ENCODE results near the gene SMARCAL1.
A peak's percentile ranks its signal among the peaks of the same experiment; 100 is the strongest.
"Not testable (repeated sequence)": the region's sequence is repeated elsewhere in the genome, so short reads cannot be mapped to it uniquely, and the experiment has no call there.

Gene SMARCAL1

DNA sequence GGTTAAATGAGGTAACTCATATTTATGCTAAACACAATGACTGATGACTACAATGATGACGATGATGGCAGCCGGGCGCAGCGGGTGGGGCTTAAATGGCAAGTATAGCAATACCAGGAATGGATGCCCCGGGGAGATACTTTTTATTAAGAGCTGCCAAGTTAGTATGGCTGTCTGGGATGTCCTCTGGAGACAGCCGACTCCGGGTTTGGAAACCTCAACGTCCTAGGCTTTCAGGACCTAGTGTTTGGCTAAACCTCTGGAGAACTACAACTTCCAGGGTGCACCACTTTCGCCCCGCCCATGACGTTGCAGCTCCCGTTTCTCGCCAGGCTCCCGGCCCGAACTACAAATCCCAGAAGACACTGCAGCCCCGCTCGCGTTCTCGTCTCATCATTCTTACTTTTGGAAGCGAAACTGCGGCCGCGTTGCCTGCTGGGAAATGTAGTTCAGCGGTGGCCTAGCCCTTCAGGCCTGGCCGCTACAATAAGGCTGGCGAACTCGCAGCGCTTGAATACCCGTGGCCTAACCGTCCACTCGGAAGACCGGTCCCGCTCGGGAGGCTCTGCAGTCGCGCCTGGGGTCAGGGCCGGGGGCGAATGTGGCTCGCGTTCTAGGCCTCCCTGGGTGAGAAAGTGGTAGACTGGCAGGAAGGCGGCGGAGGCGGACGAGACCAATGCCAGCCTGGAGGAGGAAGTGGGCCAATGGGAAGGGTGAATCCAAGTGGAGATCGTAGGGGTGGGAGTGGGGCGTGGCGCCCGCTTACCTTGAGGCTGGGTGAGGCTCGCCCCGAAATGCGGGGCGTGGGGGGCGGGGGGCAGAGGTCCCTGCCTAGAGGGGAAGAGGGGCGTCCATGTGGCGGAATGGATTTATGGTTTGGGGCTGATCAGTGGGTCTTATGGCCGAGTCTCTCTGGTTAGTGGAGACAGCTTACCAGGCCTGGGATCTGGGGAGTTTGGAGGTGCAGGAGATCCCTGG, at the start of gene SMARCAL1:
Gene SMARCAL1, plus strand, starts transcription at position 463 of the 978 bp plus-strand sequence. CDS start 2,221 bp downstream, outside the sequence.
- peak; percentile 98 for DNase-seq

DNA sequence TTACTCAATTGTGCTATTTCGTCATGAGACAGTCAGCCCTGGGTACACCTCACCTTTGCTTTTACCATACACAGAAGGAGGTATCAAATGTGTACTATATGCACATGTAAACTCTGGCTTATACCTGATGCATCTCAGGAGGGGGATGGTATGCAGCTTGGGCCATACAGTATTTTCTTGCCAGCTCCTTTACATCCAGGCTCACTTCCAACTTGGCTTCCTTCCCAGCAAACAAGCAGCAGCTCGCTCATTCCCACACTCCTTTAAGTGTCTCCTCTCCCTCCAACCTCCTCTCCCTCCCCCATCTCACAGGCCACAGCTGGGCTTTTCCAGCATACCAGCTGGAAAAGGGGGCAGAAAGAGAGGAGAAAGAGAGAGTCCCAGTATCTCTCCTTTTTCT, 49.6 kb upstream of the SMARCAL1 start:
- DNase-seq, result peak; percentile 95

DNA sequence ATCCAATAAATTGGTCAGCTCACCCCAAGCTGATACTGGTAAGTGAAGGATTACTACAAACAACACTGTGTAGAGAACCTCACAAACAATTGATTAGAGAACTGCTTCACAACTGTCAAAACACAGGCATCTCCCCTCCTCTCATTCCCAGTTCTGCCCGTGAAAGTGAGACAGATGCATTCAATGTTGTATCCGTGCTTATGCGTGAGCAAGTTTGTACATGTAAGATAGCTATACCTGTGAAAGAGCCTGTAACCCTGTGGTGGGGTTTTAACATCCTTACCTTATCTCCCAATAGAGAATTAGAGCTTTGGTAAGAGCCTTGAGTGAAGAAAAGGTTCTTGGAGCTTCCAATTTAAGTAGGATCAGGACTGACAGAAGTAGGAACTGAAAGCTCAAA, 49.1 kb upstream of the SMARCAL1 start:
- DNase-seq, result no peak

DNA sequence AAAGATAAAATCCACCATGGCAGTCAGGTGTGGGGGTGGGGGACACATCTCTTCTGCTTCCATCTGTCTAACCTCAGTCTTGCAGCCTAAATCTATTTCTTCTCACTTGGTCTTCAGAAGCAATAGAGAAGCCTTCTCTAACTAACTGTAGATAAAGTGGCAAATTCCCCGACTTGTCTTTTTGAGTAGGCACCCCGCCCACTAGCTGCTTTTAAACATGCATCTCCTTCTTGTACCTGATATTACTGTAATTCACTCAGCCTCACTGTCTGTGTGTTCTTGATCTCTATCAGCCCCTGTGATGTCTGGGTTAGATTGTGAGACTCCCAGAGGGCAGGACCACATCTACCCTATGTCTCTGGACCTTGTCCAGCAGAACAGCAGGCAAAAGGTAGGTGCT, 46.8 kb upstream of the SMARCAL1 start:
- no peak for DNase-seq

DNA sequence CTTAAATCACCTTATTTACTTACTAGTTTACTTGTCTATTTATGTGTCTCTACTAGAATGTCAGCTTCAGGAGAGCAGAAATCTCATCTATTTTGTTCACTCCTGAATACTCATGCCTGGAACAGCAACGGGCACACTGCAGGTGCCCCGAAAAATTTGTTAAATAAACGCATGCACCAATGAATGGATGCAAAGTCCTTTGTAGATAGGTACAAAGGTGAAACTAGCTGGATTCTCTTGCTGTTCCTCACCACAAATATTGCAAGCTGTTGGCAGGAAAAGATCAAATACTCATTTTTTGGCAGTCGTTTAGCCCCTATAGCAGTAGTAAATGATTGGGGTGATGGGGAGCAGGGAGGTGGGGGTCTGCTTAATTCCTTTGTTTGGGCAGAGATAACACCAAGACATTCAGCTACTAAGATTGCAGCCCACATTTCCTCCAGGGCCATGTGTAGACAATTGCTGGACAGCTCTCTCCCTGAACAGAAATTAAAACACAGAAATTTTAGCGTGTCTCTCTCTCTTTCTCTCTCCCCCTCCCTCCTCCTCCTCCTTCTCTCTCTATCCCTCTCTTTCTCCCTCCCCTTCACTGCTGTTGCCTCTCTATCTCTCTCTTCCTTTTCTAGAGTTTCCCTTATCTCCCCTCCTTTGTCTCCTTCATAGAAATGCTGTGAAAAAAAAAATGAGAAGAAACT, 45.4 kb upstream of the SMARCAL1 start:
- DNase-seq, result no peak

DNA sequence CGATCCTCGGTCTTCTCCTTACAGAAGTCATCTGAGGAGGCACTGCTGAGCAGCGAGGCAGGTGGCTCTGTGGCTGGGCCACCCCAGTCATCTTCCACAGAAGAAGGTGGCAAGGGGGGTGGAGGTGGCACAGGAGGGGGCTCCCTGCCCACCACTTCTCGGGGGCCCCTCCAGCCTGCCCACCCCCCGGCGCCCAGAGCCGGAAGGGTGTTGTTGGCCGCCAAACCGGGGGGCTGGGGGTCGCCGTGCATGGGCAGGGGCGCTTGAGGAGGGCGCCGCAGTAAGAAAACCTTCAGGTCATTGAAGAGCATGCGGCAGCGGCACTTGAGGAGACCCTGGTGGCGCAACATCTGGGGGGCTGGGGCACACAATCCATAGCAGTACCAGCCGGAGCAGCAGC, 42.5 kb upstream of the SMARCAL1 start:
- no peak for DNase-seq

DNA sequence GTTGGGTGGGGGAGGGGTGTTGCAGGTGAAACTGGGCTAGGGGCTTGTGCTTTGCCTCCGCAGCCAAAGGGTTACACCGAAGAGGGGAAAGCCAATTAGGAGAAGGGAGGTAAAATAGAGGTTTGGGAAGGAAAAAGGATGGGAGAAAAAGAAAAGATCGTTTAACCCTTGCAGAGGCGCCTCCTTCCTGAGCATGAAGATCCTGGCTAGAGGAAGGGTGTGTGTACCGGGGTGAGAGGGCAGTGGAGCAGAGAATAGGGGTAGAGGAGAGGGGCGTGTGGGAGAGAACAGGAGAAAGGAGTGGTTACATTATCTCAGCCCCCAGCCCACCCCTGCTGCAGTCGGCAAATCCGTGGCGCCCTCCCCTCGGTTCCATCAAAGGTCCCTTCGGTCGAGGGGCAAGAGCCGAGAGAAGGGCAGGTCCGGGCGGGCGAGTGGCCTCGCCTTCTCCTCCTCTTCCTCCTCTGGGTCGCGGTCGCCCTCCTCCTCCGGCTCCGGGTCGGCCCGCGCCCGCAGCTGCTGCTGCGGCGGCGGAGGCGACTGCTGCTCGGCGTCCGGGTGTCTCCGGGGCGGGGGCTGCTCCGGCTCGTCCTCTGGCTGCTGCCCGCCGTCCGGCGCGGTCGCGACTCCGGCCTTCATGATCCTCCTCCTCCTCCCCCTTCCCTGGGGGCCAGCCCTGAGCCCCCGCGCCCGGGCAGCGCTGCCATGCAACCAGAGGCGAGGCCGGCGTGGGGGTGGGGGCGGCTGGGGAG, 41.1 kb upstream of the SMARCAL1 start:
- DNase-seq, result no peak

DNA sequence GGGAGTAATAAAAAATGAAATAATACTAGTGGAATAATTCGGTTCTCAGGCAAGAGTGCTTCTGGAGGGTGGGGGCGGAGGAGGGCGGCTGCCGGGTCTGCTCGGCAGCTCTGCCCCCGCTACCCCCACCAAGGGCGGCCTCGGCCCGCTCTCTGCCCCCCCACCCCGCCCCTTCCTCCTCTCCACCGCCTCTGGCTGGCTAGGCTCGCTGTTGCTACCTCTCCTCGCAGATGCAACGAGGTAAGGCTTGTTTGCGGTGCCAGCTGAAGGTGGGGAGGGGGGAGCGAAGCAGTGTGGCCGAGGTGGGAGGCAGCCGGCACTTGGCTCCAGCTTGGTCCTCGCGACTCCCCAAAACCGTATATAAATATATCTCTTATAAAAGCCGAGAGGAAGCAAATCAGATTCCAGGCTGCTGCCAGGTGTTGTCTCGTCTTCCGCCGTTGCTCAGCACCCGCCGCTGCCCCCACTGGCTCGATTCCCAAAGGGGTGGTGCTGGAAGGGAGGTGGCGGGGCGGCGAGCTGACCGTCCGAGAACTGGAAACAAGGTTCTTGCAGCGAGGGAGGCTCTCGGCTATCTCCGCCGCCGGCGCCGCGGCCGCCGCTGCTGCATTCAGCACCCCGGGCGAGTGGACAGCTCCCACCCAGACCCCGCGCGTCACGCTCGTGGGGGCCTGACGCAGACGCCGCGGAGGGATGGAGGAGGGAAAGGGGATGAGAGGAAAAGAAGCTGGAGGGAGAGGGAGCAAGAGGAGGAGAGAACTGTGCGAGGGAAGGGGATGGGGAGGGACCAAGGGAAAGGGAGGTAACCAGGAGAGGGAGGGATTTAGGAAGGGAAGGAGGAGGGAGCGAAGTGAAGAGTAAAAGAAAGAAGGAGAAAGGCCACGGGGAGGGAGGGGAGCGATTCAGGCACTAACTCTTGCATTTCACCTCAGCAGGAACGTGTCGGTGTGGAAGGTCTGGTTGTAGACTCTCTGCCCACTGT, 40.3 kb upstream of the SMARCAL1 start, which contains the start of gene MARCHF4:
Gene MARCHF4, minus strand, starts transcription at position 763 of the 982 bp plus-strand sequence. CDS start 2,223 bp downstream, outside the sequence.
- DNase-seq, result peak; percentile 86

DNA sequence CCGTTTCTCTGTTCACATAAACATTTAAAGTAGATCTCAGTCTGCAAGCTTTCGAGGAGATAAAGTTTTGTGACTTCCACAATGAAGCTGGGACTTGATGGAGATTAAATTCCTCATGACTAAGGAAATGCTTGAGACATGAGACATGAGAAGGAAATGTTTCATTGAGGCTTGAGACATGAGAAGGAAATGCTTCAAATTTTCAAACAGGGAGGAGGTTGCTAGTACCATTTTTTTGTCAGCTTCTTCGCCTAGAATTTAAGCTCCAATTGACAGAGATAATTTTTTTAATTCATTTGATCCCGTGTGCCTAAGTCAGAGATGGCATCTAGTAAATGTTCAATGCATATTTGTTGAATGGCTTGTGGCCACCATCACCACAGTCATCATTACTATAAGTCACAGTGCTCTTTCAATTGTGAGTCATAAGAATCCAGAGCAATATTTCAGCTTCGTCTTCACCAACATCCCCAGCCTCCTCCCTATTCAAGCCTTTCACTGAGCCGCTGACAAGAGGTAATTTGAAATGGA, 39.5 kb upstream of the SMARCAL1 start:
- peak; percentile 96 for DNase-seq

DNA sequence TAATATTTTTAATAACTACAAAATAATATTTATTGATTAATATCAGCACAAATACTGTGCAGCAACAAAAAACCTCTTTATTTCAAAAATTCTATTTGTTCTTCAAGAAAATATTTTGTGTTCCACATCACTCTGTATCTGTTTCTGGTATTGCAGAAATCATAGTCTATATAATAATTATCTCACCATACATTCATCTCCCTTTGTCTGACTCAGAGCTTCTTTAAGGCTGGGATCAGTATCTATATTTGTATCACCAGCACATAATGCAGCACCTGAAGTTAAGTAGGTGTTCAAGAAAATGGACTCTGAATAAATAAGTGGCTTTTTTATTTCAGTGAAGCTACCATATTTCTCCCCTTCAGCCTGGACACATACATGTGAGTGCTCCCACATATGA, 38.4 kb upstream of the SMARCAL1 start:
- peak; percentile 55 for DNase-seq

DNA sequence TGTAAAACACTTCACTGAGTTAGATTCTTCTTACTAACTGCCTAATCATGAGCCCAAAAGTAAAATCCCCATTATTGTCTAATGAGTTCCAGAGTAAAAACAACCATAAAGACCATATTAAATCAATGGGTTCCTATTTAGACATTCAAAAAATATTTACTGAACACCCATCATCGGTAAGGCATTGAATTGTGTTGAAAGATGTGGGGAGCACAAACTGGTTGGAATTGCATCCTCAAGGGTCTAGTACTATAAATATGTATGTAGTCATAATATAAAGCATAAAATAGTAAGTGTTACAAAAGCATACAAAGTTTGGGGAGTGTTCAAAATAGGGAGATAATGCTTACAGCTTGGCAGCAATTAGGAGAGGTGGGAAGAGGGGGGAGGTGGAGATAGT, 37.0 kb upstream of the SMARCAL1 start:
- peak; percentile 60 for DNase-seq

DNA sequence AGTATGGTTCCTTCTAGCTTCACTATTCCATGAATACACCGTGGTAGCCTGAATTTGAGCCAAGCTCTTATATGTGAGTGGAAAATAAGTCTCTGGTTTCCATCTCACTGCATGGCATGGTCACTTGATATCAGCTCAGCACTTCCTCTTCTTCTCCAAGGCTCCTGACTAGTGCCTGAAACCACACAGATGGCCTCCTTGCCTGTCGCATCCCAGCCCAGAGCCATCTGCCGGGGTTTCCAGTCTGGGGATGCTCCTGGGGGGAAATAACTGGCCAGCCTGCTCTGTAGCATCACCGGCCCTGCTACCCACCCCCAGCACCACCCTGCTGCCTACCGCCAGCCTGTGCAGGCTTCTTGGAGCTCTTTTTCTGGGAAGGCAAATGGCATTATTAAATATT, 32.3 kb upstream of the SMARCAL1 start:
- DNase-seq, result no peak

DNA sequence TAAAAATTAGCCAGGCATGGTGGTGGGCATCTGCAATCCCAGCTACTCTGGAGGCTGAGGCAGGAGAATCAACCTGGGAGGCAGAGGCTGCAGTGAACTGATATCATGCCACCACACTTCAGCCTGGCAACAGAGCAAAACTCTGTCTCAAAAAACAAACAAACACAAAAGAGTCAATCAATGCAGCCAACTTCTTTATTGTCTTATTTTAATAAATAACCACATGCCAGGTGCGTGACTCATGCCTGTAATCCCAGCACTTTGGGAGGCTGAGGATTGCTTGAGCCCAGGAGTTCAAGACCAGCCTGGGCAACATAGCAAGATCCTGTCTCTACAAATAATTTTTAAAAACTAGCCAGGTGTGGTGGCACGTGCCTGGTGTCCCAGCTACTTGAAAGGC, 27.9 kb upstream of the SMARCAL1 start:
- not testable (repeated sequence) for DNase-seq

DNA sequence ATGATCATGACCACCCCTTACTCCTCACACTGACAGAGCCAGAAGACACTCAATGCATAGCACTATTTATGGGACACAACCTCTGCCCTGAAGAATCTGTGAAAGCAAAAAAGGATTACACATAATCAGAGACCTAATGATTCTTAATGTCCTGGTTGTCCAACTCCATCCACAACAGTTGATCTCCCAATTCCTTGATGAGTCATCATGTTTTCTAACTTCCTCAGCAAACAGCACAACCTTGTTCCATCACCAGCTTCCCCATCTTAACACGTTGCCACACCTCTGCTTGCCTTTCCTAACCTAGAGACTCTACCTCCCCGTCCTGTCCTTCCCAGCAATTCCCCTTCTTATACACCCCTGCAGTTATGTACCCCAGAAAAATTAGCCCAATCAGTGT, 26.8 kb upstream of the SMARCAL1 start:
- DNase-seq, result no peak

DNA sequence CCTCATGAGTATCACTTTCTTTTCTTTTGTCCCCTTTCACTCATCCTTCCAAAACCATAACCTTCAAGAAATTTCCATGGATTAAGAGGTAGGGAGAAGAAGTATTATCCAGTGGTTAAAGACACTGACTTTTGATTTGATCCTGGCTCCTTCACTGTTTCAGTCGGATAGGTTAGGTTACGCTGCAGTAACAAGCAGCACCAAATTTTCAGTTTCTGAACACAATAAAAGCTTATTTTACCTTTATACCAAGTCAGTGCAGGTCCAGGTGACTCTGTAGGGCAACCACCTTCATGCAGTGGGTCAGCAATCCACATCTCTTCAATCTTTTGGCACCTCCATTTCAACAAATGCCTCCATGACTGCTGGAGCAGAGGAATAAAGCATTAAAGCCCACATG, 25.0 kb upstream of the SMARCAL1 start:
- DNase-seq, result no peak

DNA sequence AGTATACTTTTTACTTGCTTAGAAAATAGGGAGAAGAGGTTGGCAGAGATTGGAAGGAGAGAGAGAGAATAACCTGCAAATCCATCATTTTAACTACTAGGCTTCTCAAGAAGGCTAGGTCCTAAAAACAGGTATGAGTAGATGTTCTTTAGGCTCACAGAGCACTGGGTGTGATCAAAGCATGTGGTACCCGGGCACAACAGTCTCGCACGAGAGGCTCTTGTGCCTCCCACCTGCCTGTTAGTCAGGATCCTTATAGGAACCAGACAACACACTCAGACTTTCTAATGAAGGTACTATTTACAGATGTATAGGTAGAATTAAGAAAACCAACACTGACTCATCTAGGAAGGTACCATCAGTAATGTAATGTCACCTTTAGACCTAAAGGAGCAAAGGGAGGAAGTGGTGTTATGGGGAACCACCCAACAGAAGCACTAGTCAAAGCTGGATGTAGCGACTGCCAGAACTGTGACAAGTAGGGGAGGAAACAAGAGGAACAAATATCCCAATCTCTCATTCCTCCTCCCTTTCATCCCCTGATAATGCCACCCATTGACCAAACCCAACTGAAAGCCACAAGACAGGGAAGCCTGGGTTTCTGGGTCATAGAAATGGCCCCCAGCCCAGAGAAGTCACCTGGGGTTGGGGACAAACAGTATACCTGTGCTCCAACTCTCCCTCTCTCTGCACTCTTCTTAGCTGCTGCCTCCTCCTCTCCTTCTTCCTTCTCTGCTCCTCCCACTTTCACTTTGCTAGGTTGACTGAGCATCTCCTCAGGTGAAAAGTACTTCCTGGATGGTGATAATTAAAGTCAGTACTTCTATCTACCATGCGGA, 24.0 kb upstream of the SMARCAL1 start:
- DNase-seq, result no peak

DNA sequence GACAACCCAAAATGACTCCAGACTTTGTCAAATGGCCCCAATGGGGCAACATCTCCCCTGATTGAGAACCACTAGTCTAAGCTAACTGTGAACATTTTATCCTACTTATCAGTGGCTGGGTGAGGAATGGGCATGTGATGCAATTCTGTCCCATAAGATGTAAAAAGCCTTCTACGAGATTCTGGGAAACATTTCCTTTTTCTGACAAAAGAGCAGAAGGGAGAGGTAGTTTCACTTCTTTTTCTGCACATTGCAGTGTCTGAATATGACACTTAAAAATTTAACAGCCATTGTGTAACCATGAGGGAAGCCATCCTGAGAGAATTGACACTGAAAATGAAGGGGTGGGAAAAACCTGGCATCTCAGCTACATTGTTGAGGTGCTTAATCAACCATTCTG, 22.7 kb upstream of the SMARCAL1 start:
- DNase-seq, result peak; percentile 72

DNA sequence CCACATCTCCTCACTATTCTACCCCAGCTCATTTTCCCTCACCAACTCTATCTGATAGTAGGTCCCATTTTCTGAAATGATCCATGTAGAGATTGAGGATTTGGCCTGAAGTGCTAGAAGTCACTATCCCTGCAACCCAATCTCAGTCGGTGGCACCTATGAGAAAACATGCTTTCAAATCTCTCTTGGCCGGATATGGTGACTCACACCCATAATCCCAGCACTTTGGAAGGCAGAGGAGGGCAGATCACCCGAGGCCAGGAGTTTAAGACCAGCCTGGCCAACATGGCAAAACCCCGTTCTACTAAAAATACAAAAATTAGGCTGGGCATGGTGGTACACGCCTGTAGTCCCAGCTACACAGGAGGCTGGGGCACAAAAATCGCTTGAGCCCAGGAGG, 20.9 kb upstream of the SMARCAL1 start:
- no peak for DNase-seq

DNA sequence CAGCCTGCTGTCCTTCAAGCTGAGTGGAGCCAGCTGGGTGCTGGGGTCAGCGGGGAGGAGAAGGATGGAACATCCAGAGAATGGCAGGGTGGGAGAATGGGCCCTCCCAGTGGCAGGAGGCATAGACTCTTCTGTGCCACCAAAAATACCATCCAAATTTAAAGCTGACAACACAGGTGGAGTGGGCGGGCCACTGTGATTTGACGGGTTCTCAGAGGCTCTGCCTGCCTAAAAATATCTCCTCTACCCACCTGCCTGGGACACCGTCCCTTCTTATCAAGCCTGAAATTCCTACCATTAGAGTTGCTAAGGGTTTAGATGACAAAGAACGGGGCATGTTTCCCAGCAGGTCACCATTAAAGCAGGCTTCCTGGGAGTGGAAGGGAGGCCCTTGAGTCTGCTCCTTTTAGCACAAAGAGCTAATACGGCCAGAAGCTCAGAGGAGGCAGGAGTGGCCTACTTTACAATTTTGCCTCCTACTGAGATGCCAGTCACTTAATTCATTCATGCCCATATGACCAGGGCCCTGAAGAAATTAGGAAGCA, 20.2 kb upstream of the SMARCAL1 start:
- no peak for DNase-seq
